Osteocyte (in vitro differentiated cells): ENCODE measurements around the gene IPO11. TPM values are rescaled to one million over a fixed set of nuclear protein-coding genes. Genes with fewer than 3 reads are reported as not detected.

Source experiments
- DNase-seq: peaks from one replicate; pipeline ENCODE4 v3.0.0; 2021; ENCODE audit warnings: mixed read lengths; ENCODE audit not compliant: unreplicated experiment; ENCODE audit errors: extremely low spot score
- H3K27ac Mint-ChIP-seq: one replicate; pipeline ENCODE4 v1.8.0; 2021; ENCODE audit warnings: mild to moderate bottlenecking, mixed read lengths; ENCODE audit not compliant: unreplicated experiment
- H3K27me3 Mint-ChIP-seq: one replicate; pipeline ENCODE4 v1.8.0; 2021; ENCODE audit warnings: mixed read lengths; ENCODE audit not compliant: unreplicated experiment
- H3K36me3 Mint-ChIP-seq: one replicate; pipeline ENCODE4 v1.8.0; 2021; ENCODE audit warnings: mixed read lengths; ENCODE audit not compliant: unreplicated experiment
- H3K4me1 Mint-ChIP-seq: one replicate; pipeline ENCODE4 v1.8.0; 2021; ENCODE audit warnings: mixed read lengths; ENCODE audit not compliant: unreplicated experiment
- H3K4me3 Mint-ChIP-seq: one replicate; pipeline ENCODE4 v1.8.0; 2021; ENCODE audit warnings: mild to moderate bottlenecking, moderate library complexity, mixed read lengths; ENCODE audit not compliant: unreplicated experiment
- H3K9me3 Mint-ChIP-seq: one replicate; pipeline ENCODE4 v1.8.0; 2021; ENCODE audit warnings: mixed read lengths; ENCODE audit not compliant: unreplicated experiment
- total RNA-seq: library from RNA; stranded (reverse); gene quantifications from 2 replicates; pipeline ENCODE4 v1.2.1, GENCODE V29; 2021
- TF ChIP-seq, protein P1 (sequence below): fragments of 200-600 bp; sonication (generic); IDR thresholded peaks from 2 replicates; pipeline ENCODE4 v1.5.0; 2021; ENCODE audit warnings: antibody characterized with exemption, mild to moderate bottlenecking, moderate library complexity

The IPO11 gene
- total RNA-seq, 1 donor from 2014 or later, result 30.6 TPM

DNA sequence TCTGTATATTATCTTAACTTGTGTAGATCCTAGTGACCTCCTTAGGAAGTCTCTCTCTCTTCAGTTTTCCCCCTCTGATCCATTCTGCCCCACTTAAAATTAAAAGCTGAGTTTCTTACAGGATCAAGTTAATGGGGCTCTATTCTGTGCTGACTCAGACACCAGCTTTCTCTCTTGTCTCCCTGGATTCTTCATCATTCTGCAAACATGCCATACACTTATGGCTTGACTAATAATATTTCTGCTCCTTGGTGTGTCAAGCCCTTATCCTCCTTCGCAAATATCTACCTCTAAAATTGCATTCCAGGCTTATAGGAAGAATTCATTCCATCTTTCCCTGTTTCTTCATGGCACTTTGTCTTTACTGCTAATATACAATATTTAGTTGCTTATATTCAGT lies 184.1 kb downstream of the IPO11 start:
- Mint-ChIP-seq H3K27me3 (no peaks in the 10 kb centered on the region), H3K9me3 (no peaks in the 10 kb centered on the region), H3K36me3 (peaks cover 5% of the 10 kb centered on the region), H3K4me1 (peaks cover 23% of the 10 kb centered on the region), H3K27ac (no peak overlapping the region), H3K4me3 (no peak overlapping the region)
- DNase-seq, result no peak
- TF ChIP-seq, protein P1, sequence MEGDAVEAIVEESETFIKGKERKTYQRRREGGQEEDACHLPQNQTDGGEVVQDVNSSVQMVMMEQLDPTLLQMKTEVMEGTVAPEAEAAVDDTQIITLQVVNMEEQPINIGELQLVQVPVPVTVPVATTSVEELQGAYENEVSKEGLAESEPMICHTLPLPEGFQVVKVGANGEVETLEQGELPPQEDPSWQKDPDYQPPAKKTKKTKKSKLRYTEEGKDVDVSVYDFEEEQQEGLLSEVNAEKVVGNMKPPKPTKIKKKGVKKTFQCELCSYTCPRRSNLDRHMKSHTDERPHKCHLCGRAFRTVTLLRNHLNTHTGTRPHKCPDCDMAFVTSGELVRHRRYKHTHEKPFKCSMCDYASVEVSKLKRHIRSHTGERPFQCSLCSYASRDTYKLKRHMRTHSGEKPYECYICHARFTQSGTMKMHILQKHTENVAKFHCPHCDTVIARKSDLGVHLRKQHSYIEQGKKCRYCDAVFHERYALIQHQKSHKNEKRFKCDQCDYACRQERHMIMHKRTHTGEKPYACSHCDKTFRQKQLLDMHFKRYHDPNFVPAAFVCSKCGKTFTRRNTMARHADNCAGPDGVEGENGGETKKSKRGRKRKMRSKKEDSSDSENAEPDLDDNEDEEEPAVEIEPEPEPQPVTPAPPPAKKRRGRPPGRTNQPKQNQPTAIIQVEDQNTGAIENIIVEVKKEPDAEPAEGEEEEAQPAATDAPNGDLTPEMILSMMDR, result no peak

GRCh38 chr5:62597314-62597713 lies 184.8 kb downstream of the IPO11 start:
- Mint-ChIP-seq H3K9me3 (no peaks in the 10 kb centered on the region), H3K27me3 (no peaks in the 10 kb centered on the region), H3K4me3 (no peak overlapping the region), H3K27ac (no peak overlapping the region), H3K36me3 (peaks cover 2% of the 10 kb centered on the region), H3K4me1 (peaks cover 23% of the 10 kb centered on the region)
- TF ChIP-seq, protein P1, result no peak
- DNase-seq, result no peak

- Mint-ChIP-seq H3K27me3 (no peaks in the 10 kb centered on the region), H3K4me3 (no peak overlapping the region), H3K4me1 (peaks cover 12% of the 10 kb centered on the region), H3K36me3 (no peaks in the 10 kb centered on the region), H3K27ac (no peak overlapping the region), H3K9me3 (no peaks in the 10 kb centered on the region)
- TF ChIP-seq, protein P1, result no peak
- DNase-seq, result no peak
Observed at GRCh38 chr5:62600560-62601252, 188.1 kb downstream of the IPO11 start.

- Mint-ChIP-seq H3K27ac (no peak overlapping the region), H3K9me3 (no peaks in the 10 kb centered on the region), H3K36me3 (no peaks in the 10 kb centered on the region), H3K4me1 (no peaks in the 10 kb centered on the region), H3K27me3 (no peaks in the 10 kb centered on the region), H3K4me3 (no peak overlapping the region)
- TF ChIP-seq, protein P1, result no peak
- DNase-seq, result no peak
Observed at GRCh38 chr5:62603934-62604333, 191.4 kb downstream of the IPO11 start.

GRCh38 chr5:62605638-62606037 lies 193.1 kb downstream of the IPO11 start:
- Mint-ChIP-seq H3K27me3 (no peaks in the 10 kb centered on the region), H3K4me1 (no peaks in the 10 kb centered on the region), H3K4me3 (no peak overlapping the region), H3K9me3 (no peaks in the 10 kb centered on the region), H3K27ac (no peak overlapping the region), H3K36me3 (no peaks in the 10 kb centered on the region)
- TF ChIP-seq, protein P1, result no peak
- DNase-seq, result no peak
